GM19452 (cell line): Measurements from ENCODE around the gene TBC1D14.
A peak's percentile ranks its signal among the peaks of the same experiment; 100 is the strongest.
"Not testable (repeated sequence)": the region's sequence is repeated elsewhere in the genome, so short reads cannot be mapped to it uniquely, and the experiment has no call there.

ENCODE experiments used
- ATAC-seq: cut with Tn5 transposase; IDR thresholded peaks from one replicate; pipeline ENCODE4 v1.9.1; 2021; ENCODE audit not compliant: unreplicated experiment

The TBC1D14 gene

GRCh38 chr4:6967846-6968340 lies 58.3 kb downstream of the TBC1D14 start:
- no peak for ATAC-seq

- ATAC-seq, result no peak
Observed at GRCh38 chr4:6968496-6968895, 58.9 kb downstream of the TBC1D14 start.

- ATAC-seq, result peak; percentile 86
Observed at GRCh38 chr4:6969826-6970800, 60.5 kb downstream of the TBC1D14 start.

- no peak for ATAC-seq
Observed at GRCh38 chr4:6971536-6972374, 62.1 kb downstream of the TBC1D14 start.

- no peak for ATAC-seq
Observed at GRCh38 chr4:6972375-6972650, 62.7 kb downstream of the TBC1D14 start.

GRCh38 chr4:6972911-6973310 lies 63.3 kb downstream of the TBC1D14 start:
- ATAC-seq, result no peak

GRCh38 chr4:6974138-6974848 lies 64.7 kb downstream of the TBC1D14 start:
- ATAC-seq, result no peak

GRCh38 chr4:6977846-6978245 lies 68.2 kb downstream of the TBC1D14 start:
- not testable (repeated sequence) for ATAC-seq

- no peak for ATAC-seq
Observed at GRCh38 chr4:6983544-6984142, 74.0 kb downstream of the TBC1D14 start.

GRCh38 chr4:6984612-6985425 lies 75.2 kb downstream of the TBC1D14 start:
- ATAC-seq, result no peak

- peak; percentile 31 for ATAC-seq
Observed at GRCh38 chr4:6986072-6986780, 76.6 kb downstream of the TBC1D14 start.

GRCh38 chr4:6986781-6987587 lies 77.4 kb downstream of the TBC1D14 start:
- peak; percentile 72 for ATAC-seq

GRCh38 chr4:6987588-6987961 lies 77.9 kb downstream of the TBC1D14 start:
- ATAC-seq, result no peak

- no peak for ATAC-seq
Observed at GRCh38 chr4:6988016-6988715, 78.5 kb downstream of the TBC1D14 start.

- no peak for ATAC-seq
Observed at GRCh38 chr4:6989331-6989923, 79.8 kb downstream of the TBC1D14 start.

- ATAC-seq, result no peak
Observed at GRCh38 chr4:6990661-6991060, 81.0 kb downstream of the TBC1D14 start.

GRCh38 chr4:6991249-6991648 lies 81.6 kb downstream of the TBC1D14 start:
- ATAC-seq, result no peak
